H9 (cell line): ENCODE results near the gene MYD88. TPM values are rescaled to one million over a fixed set of nuclear protein-coding genes. Genes with fewer than 3 reads are reported as not detected.

Experiments used
- DNase-seq: peaks from one replicate; pipeline ENCODE4 v3.0.0-alpha.2; 2017
- H2AFZ ChIP-seq: one replicate; pipeline ENCODE4 v1.6.1; 2013; ENCODE audit warnings: mild to moderate bottlenecking, low read length, control low read depth, moderate library complexity
- H2AK5ac ChIP-seq: 2 replicates; pipeline ENCODE4 v1.6.1; 2013; ENCODE audit warnings: low read length, control low read depth, mixed read lengths; ENCODE audit not compliant: insufficient read length
- H2BK120ac ChIP-seq: one replicate; pipeline ENCODE4 v1.6.1; 2013; ENCODE audit warnings: low read depth, mild to moderate bottlenecking, low read length, control low read depth, inconsistent platforms; ENCODE audit not compliant: poor library complexity, severe bottlenecking
- H2BK12ac ChIP-seq: 2 replicates; pipeline ENCODE4 v1.6.1; 2013; ENCODE audit warnings: low read length, control low read depth, mixed read lengths, low read depth; ENCODE audit not compliant: insufficient read length
- H2BK15ac ChIP-seq: 2 replicates; pipeline ENCODE4 v1.6.1; 2013; ENCODE audit warnings: low read depth, low read length, control low read depth
- H2BK20ac ChIP-seq: one replicate; pipeline ENCODE4 v1.6.1; 2013; ENCODE audit warnings: low read depth, mild to moderate bottlenecking, low read length, control low read depth, inconsistent platforms; ENCODE audit not compliant: poor library complexity, severe bottlenecking
- H2BK5ac ChIP-seq: 2 replicates; pipeline ENCODE4 v1.6.1; 2013; ENCODE audit warnings: low read length, control low read depth, mixed read lengths; ENCODE audit not compliant: insufficient read length
- H3K14ac ChIP-seq: 2 replicates; pipeline ENCODE4 v1.6.1; 2013; ENCODE audit warnings: low read length, control low read depth; ENCODE audit not compliant: insufficient read depth
- H3K18ac ChIP-seq: 2 replicates; pipeline ENCODE4 v1.6.1; 2013; ENCODE audit warnings: low read depth, mild to moderate bottlenecking, mixed read lengths, low read length, control low read depth; ENCODE audit not compliant: insufficient read length
- H3K23ac ChIP-seq: 2 replicates; pipeline ENCODE4 v1.6.1; 2013; ENCODE audit warnings: low read length, control low read depth, mixed read lengths, low read depth; ENCODE audit not compliant: insufficient read length
- H3K23me2 ChIP-seq: 2 replicates; pipeline ENCODE4 v1.6.1; 2013; ENCODE audit warnings: low read depth, mild to moderate bottlenecking, mixed read lengths, low read length, control low read depth; ENCODE audit not compliant: insufficient read length, poor library complexity, severe bottlenecking
- H3K27ac ChIP-seq: 2 replicates; pipeline ENCODE4 v1.5.1; 2013; ENCODE audit warnings: low read length, control low read depth, mixed read lengths, low read depth; ENCODE audit not compliant: insufficient read length
- H3K27me3 ChIP-seq: 2 replicates; pipeline ENCODE4 v1.6.1; 2013; ENCODE audit warnings: low read length, control low read depth, inconsistent platforms; ENCODE audit not compliant: insufficient read depth
- H3K4ac ChIP-seq: 2 replicates; pipeline ENCODE4 v1.6.1; 2013; ENCODE audit warnings: low read depth, mild to moderate bottlenecking, control low read depth, inconsistent platforms, low read length, moderate library complexity
- H3K4me1 ChIP-seq: 2 replicates; pipeline ENCODE4 v1.6.1; 2013; ENCODE audit warnings: low read length, control low read depth, inconsistent platforms; ENCODE audit not compliant: insufficient read depth
- H3K4me2 ChIP-seq: 2 replicates; pipeline ENCODE4 v1.6.1; 2013; ENCODE audit warnings: low read length, control low read depth, mixed read lengths; ENCODE audit not compliant: insufficient read length, insufficient read depth
- H3K56ac ChIP-seq: 2 replicates; pipeline ENCODE4 v1.6.1; 2013; ENCODE audit warnings: low read depth, mild to moderate bottlenecking, mixed read lengths, low read length, control low read depth; ENCODE audit not compliant: insufficient read length
- H3K79me1 ChIP-seq: 2 replicates; pipeline ENCODE4 v1.6.1; 2013; ENCODE audit warnings: low read depth, mild to moderate bottlenecking, moderate library complexity, low read length, control low read depth, inconsistent platforms; ENCODE audit not compliant: insufficient read depth, poor library complexity, severe bottlenecking
- H3K79me2 ChIP-seq: 2 replicates; pipeline ENCODE4 v1.6.1; 2013; ENCODE audit warnings: low read length, control low read depth, inconsistent platforms; ENCODE audit not compliant: insufficient read depth
- H3K9ac ChIP-seq: 2 replicates; pipeline ENCODE4 v1.6.1; 2013; ENCODE audit warnings: low read length, control low read depth, mixed read lengths; ENCODE audit not compliant: insufficient read length; ENCODE audit errors: extremely low read depth
- H3K9me3 ChIP-seq: one replicate; pipeline ENCODE4 v1.6.1; 2013; ENCODE audit warnings: low read depth, low read length, inconsistent platforms; ENCODE audit not compliant: control insufficient read depth
- H3T11ph ChIP-seq: one replicate; pipeline ENCODE4 v1.6.1; 2013; ENCODE audit warnings: mild to moderate bottlenecking, low read length, control low read depth, inconsistent platforms
- H4K20me1 ChIP-seq: one replicate; pipeline ENCODE4 v1.6.1; 2013; ENCODE audit not compliant: control insufficient read depth, insufficient read length, insufficient read depth
- H4K5ac ChIP-seq: 2 replicates; pipeline ENCODE4 v1.6.1; 2013; ENCODE audit warnings: low read depth, mild to moderate bottlenecking, mixed read lengths, low read length, control low read depth; ENCODE audit not compliant: insufficient read length
- H4K8ac ChIP-seq: replicated peaks from 2 replicates; pipeline ENCODE4 v1.6.1; 2013; ENCODE audit warnings: low read length, control low read depth, mixed read lengths, low read depth; ENCODE audit not compliant: insufficient read length
- H4K91ac ChIP-seq: 2 replicates; pipeline ENCODE4 v1.6.1; 2013; ENCODE audit warnings: low read depth, mild to moderate bottlenecking, moderate library complexity, mixed read lengths, low read length, control low read depth; ENCODE audit not compliant: insufficient read length
- H3K27ac Mint-ChIP-seq, 3 experiments: 2 replicates in 2 of 3; 3 replicates in 1 of 3; pipeline ENCODE4 v1.8.0; 2020 to 2021; ENCODE audit warnings: mixed read lengths in 3 of 3, mild to moderate bottlenecking in 1 of 3, moderate library complexity in 1 of 3
- H3K27me3 Mint-ChIP-seq: 2 replicates; pipeline ENCODE4 v1.8.0; 2021; ENCODE audit warnings: low read depth, mild to moderate bottlenecking, moderate library complexity, mixed read lengths
- H3K36me3 Mint-ChIP-seq, 3 experiments: 2 replicates in 2 of 3; 3 replicates in 1 of 3; pipeline ENCODE4 v1.8.0; 2020 to 2021; ENCODE audit warnings: low read depth in 3 of 3, mixed read lengths in 3 of 3; ENCODE audit not compliant: insufficient read depth in 1 of 3
- H3K4me1 Mint-ChIP-seq, 2 experiments: 2 replicates each; pipeline ENCODE4 v1.8.0; 2020; ENCODE audit warnings: mixed read lengths in 2 of 2
- H3K4me3 Mint-ChIP-seq, 2 experiments: 2 replicates in 1 of 2; 3 replicates in 1 of 2; pipeline ENCODE4 v1.8.0; 2020 to 2021; ENCODE audit warnings: mild to moderate bottlenecking in 2 of 2, mixed read lengths in 2 of 2, moderate library complexity in 1 of 2
- H3K9me3 Mint-ChIP-seq, 2 experiments: 2 replicates in 1 of 2; 3 replicates in 1 of 2; pipeline ENCODE4 v1.8.0; 2020; ENCODE audit warnings: mild to moderate bottlenecking in 2 of 2, mixed read lengths in 2 of 2, moderate library complexity in 1 of 2
- CTCF ChIP-seq: fragments of 200-600 bp; sonication (generic); conservative IDR thresholded peaks from 3 replicates; pipeline ENCODE4 v1.8.0; 2021; ENCODE audit warnings: antibody characterized with exemption, mild to moderate bottlenecking
- WGBS: extraction: QIAGEN DNeasy Blood & Tissue Kit; methylation state at CpG from one replicate; pipeline ENCODE4 v1.1.7; 2013; ENCODE audit warnings: missing lambda C conversion rate, low lambda C conversion rate, mixed read lengths; ENCODE audit not compliant: insufficient read length; ENCODE audit errors: extremely low coverage; 5-methylcytosine and 5-hydroxymethylcytosine counted together
- total RNA-seq: library from RNA; stranded (reverse); gene quantifications from 2 replicates; pipeline ENCODE4 v1.2.1, GENCODE V29; 2021

The MYD88 gene
- total RNA-seq, 1 experiment from 2014 or later, result 33.4 TPM

- H2BK12ac ChIP-seq, result no peak overlapping the region
- H3K9me3 Mint-ChIP-seq, result no peaks in the 10 kb centered on the region; a peak in 1 of 5 replicates
- H3K79me1 ChIP-seq, result peaks cover 5% of the 10 kb centered on the region
- no peak overlapping the region for H4K5ac ChIP-seq
- no peak overlapping the region for H3K4me3 Mint-ChIP-seq
- H4K20me1 ChIP-seq, result no peaks in the 10 kb centered on the region
- H2BK120ac ChIP-seq, result no peak overlapping the region
- H3K27ac ChIP-seq, result no peak overlapping the region
- H3K27me3 Mint-ChIP-seq, result no peaks in the 10 kb centered on the region
- no peaks in the 10 kb centered on the region for H3K79me2 ChIP-seq
- H3K27ac Mint-ChIP-seq, result no peak overlapping the region
- H3K23me2 ChIP-seq, result no peaks in the 10 kb centered on the region
- H3K4me2 ChIP-seq, result no peak overlapping the region
- no peaks in the 10 kb centered on the region for H3K4me1 Mint-ChIP-seq
- no peak overlapping the region for H3K9ac ChIP-seq
- DNase-seq, result no peak
- no peak overlapping the region for H3T11ph ChIP-seq
- H3K14ac ChIP-seq, result no peak overlapping the region
- H3K27me3 ChIP-seq, result no peaks in the 10 kb centered on the region
- no peak overlapping the region for H3K56ac ChIP-seq
- no peak overlapping the region for H3K4ac ChIP-seq
- H2AK5ac ChIP-seq, result no peak overlapping the region
- no peak for TF ChIP-seq CTCF
- peaks cover 13 to 31% (median 30%) of the 10 kb centered on the region in 3 experiments; a peak in 6 of 7 replicates for H3K36me3 Mint-ChIP-seq
- no peak overlapping the region for H3K18ac ChIP-seq
- no CpG with 5 or more reads among the region's 1 CpG for WGBS
- no peaks in the 10 kb centered on the region for H3K4me1 ChIP-seq
- H2BK20ac ChIP-seq, result no peak overlapping the region
- H2AFZ ChIP-seq, result no peak overlapping the region
- no peak overlapping the region for H4K91ac ChIP-seq
- H2BK5ac ChIP-seq, result no peak overlapping the region
- no peak overlapping the region for H3K23ac ChIP-seq
- no peak overlapping the region for H4K8ac ChIP-seq
- H3K9me3 ChIP-seq, result no peaks in the 10 kb centered on the region
- no peak overlapping the region for H2BK15ac ChIP-seq
These were observed 48.3 kb downstream of the MYD88 start for GRCh38 chr3:38186781-38187180.
